Esophagus muscularis mucosa (tissue), 4 donors: ENCODE data around the gene RBPJL. TPM values are rescaled to one million over a fixed set of nuclear protein-coding genes. Genes with fewer than 3 reads are reported as not detected.
A peak's percentile ranks its signal among the peaks of the same experiment; 100 is the strongest.

ENCODE experiments used
- DNase-seq: peaks from one replicate; pipeline ENCODE4 v3.0.0-alpha.2; 2017; ENCODE audit errors: extremely low spot score
- H3K27ac ChIP-seq, 4 donors: fragments of 200-600 bp; sonication (generic); replicated peaks in 1 of 4; 1 replicate in 3 of 4; 2 replicates in 1 of 4; pipeline ENCODE4 v1.5.1; 2016 to 2019; ENCODE audit warnings: mild to moderate bottlenecking in 1 of 4
- H3K27me3 ChIP-seq, 4 donors: fragments of 200-600 bp; sonication (generic); one replicate each; pipeline versions ENCODE4 v1.5.1 to v1.6.0; 2016 to 2019
- H3K36me3 ChIP-seq, 4 donors: fragments of 200-600 bp; sonication (generic); one replicate each; pipeline ENCODE4 v1.5.1; 2016 to 2019
- H3K4me1 ChIP-seq, 4 donors: fragments of 200-600 bp; sonication (generic); one replicate each; pipeline ENCODE4 v1.5.1; 2016 to 2019
- H3K4me3 ChIP-seq, 4 donors: fragments of 200-600 bp; sonication (generic); 1 replicate in 2 of 4; 2 replicates in 2 of 4; pipeline ENCODE4 v1.5.1; 2016 to 2019; ENCODE audit warnings: mild to moderate bottlenecking in 4 of 4, moderate library complexity in 1 of 4
- H3K9me3 ChIP-seq, 4 donors: fragments of 200-600 bp; sonication (generic); 1 replicate in 3 of 4; 2 replicates in 1 of 4; pipeline ENCODE4 v1.5.1; 2016 to 2019
- EP300 ChIP-seq: sonication (generic); formaldehyde crosslinking; IDR thresholded peaks from one replicate; pipeline ENCODE4 v1.6.1; 2017; ENCODE audit warnings: antibody characterized with exemption
- POLR2A ChIP-seq: fragments of 450-650 bp; IDR thresholded peaks from one replicate; pipeline ENCODE4 v1.6.1; 2017; ENCODE audit warnings: antibody characterized with exemption, moderate library complexity, mild to moderate bottlenecking, low read depth
- POLR2AphosphoS5 ChIP-seq, 2 donors: sonication (generic); formaldehyde crosslinking; IDR thresholded peaks; one replicate each; pipeline ENCODE4 v1.6.1; 2017; ENCODE audit warnings: antibody characterized with exemption in 2 of 2
- WGBS: methylation state at CpG from one replicate; pipeline ENCODE4 v1.1.5; 2018; 5-methylcytosine and 5-hydroxymethylcytosine counted together
- intact Hi-C: fragments of 100-400 bp; cut with DNase I; formaldehyde crosslinking; loops from one replicate; pipeline ENCODE4 v1.15.1; 2023
- total RNA-seq, 4 donors: library from RNA; depleted of rRNA; stranded (reverse); fragments of >200 nt; gene quantifications; one replicate each; pipeline versions ENCODE4 v1.1.0 to v1.2.1, GENCODE V29; 2016
- TF ChIP-seq, protein P1 (sequence below), 3 experiments: fragments of 200-600 bp in 2 of 3; fragments of 450-650 bp in 1 of 3; sonication (generic) in 2 of 3; IDR thresholded peaks; one replicate each; pipeline ENCODE4 v1.5.1; 2017 to 2019; ENCODE audit warnings: antibody characterized with exemption in 3 of 3, mild to moderate bottlenecking in 2 of 3, moderate library complexity in 1 of 3

The RBPJL gene
- not detected for total RNA-seq

- intact Hi-C loops, result no loop called here
- Histone ChIP-seq H3K27ac (no peak within 1 kb of the TSS), H3K9me3 (no peaks in the 10 kb centered on the region), H3K4me3 (no peak within 1 kb of the TSS), H3K36me3 (no peaks in the 10 kb centered on the region), H3K27me3 (peaks cover 0 to 79% (median 14%) of the 10 kb centered on the region in 4 donors), H3K4me1 (peaks cover 0 to 17% (median 11%) of the 10 kb centered on the region in 4 donors)
- no peak for DNase-seq
- 42% methylated on average over 13 of the region's 41 CpGs for WGBS
- TF ChIP-seq, protein P1, sequence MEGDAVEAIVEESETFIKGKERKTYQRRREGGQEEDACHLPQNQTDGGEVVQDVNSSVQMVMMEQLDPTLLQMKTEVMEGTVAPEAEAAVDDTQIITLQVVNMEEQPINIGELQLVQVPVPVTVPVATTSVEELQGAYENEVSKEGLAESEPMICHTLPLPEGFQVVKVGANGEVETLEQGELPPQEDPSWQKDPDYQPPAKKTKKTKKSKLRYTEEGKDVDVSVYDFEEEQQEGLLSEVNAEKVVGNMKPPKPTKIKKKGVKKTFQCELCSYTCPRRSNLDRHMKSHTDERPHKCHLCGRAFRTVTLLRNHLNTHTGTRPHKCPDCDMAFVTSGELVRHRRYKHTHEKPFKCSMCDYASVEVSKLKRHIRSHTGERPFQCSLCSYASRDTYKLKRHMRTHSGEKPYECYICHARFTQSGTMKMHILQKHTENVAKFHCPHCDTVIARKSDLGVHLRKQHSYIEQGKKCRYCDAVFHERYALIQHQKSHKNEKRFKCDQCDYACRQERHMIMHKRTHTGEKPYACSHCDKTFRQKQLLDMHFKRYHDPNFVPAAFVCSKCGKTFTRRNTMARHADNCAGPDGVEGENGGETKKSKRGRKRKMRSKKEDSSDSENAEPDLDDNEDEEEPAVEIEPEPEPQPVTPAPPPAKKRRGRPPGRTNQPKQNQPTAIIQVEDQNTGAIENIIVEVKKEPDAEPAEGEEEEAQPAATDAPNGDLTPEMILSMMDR (IDR thresholded peaks at IDR 0.05), result peak; percentile 50 to 85 (median 73)
- TF ChIP-seq POLR2AphosphoS5 (IDR thresholded peaks at IDR 0.05) (no peak), POLR2A (no peak)
These were observed at the start of gene RBPJL for GRCh38 chr20:45306431-45306982. Gene RBPJL, plus strand, starts transcription at chr20:45306840. Its CDS starts 83 bp downstream, at chr20:45306923.

DNA sequence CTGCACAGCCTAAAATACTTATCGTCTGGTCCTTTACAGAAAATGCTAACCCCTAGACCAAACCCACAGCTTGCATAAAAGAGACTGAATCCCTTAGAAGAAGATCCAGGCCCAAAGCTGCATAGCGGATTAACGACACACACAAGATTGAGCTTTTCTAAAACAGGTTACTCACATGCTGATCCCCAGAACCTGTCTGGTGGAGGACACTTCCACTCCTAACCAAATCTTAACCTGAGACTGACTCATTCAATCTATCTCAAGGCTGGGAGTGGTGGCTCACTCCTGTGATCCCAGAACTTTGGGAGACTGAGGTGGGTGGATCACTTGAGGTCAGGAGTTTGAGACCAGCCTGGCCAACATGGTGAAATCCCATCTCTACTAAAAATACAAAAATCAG is 49.5 kb upstream of the RBPJL start:
- Histone ChIP-seq H3K4me3 (no peak overlapping the region), H3K27me3 (peaks cover 0 to 25% (median 0%) of the 10 kb centered on the region in 4 donors), H3K9me3 (no peaks in the 10 kb centered on the region), H3K36me3 (no peaks in the 10 kb centered on the region), H3K27ac (no peak overlapping the region), H3K4me1 (peaks cover 0 to 17% (median 9%) of the 10 kb centered on the region in 4 donors)
- TF ChIP-seq POLR2AphosphoS5 (IDR thresholded peaks at IDR 0.05) (no peak), POLR2A (no peak), EP300 (no peak)
- TF ChIP-seq, protein P1 (IDR thresholded peaks at IDR 0.05), result no peak
- WGBS, result 89% methylated on average over 3 of the region's 3 CpGs
- intact Hi-C loops, result no loop called here
- DNase-seq, result no peak

GRCh38 chr20:45257711-45258110 is 48.9 kb upstream of the RBPJL start:
- Histone ChIP-seq H3K36me3 (no peaks in the 10 kb centered on the region), H3K27ac (no peak overlapping the region), H3K4me3 (no peak overlapping the region), H3K4me1 (peaks cover 0 to 17% (median 9%) of the 10 kb centered on the region in 4 donors), H3K9me3 (no peaks in the 10 kb centered on the region), H3K27me3 (peaks cover 0 to 24% (median 0%) of the 10 kb centered on the region in 4 donors)
- intact Hi-C loops, result no loop called here
- TF ChIP-seq, protein P1 (IDR thresholded peaks at IDR 0.05), result no peak
- TF ChIP-seq POLR2AphosphoS5 (IDR thresholded peaks at IDR 0.05) (no peak), EP300 (no peak), POLR2A (no peak)
- DNase-seq, result peak; percentile 84
- 72% methylated on average over 7 of the region's 7 CpGs for WGBS

- 73% methylated on average over 3 of the region's 3 CpGs for WGBS
- DNase-seq, result no peak
These were observed 48.4 kb upstream of the RBPJL start for GRCh38 chr20:45258259-45258658.

More at GRCh38 chr20:45258259-45258658, 48.4 kb upstream of the RBPJL start:
- peaks cover 0 to 18% (median 0%) of the 10 kb centered on the region in 4 donors for H3K27me3 ChIP-seq
- no peaks in the 10 kb centered on the region for H3K36me3 ChIP-seq
- no peak overlapping the region for H3K27ac ChIP-seq
- intact Hi-C loops, result no loop called here
- H3K9me3 ChIP-seq, result no peaks in the 10 kb centered on the region
- no peak overlapping the region for H3K4me3 ChIP-seq
- peaks cover 0 to 17% (median 9%) of the 10 kb centered on the region in 4 donors for H3K4me1 ChIP-seq
- TF ChIP-seq EP300 (no peak), POLR2A (no peak), POLR2AphosphoS5 (IDR thresholded peaks at IDR 0.05) (no peak)
- TF ChIP-seq, protein P1 (IDR thresholded peaks at IDR 0.05), result no peak
